Prostate gland (tissue), 2 donors: ENCODE data around the gene ELOVL1.

Experiments
- CTCF ChIP-seq, 4 experiments: fragments of 200-600 bp in 2 of 4; fragments of 450-650 bp in 2 of 4; sonication (generic) in 2 of 4; IDR thresholded peaks; 1 replicate in 3 of 4; 2 replicates in 1 of 4; pipeline ENCODE4 v1.5.1; 2016 to 2019; ENCODE audit warnings: antibody characterized with exemption in 4 of 4, mild to moderate bottlenecking in 2 of 4, moderate library complexity in 2 of 4
- POLR2A ChIP-seq: fragments of 450-650 bp; IDR thresholded peaks from one replicate; pipeline ENCODE4 v1.6.1; 2016; ENCODE audit warnings: antibody characterized with exemption, mild to moderate bottlenecking
- POLR2AphosphoS5 ChIP-seq: sonication (generic); formaldehyde crosslinking; IDR thresholded peaks from one replicate; pipeline ENCODE4 v1.6.1; 2017; ENCODE audit warnings: antibody characterized with exemption

GRCh38 chr1:43398227-43398626 is 30.4 kb upstream of the ELOVL1 start:
- TF ChIP-seq CTCF (IDR thresholded peaks at IDR 0.05) (no peak), POLR2A (no peak), POLR2AphosphoS5 (no peak)
